ENCODE results near the gene SMPD2. TPM values are rescaled to one million over a fixed set of nuclear protein-coding genes. Genes with fewer than 3 reads are reported as not detected.

Gene SMPD2
- total and polyA plus RNA-seq, 2 donors (not counting 1 experiment from before 2014, with no cell fraction given): 35.7 to 43.9 TPM

DNA sequence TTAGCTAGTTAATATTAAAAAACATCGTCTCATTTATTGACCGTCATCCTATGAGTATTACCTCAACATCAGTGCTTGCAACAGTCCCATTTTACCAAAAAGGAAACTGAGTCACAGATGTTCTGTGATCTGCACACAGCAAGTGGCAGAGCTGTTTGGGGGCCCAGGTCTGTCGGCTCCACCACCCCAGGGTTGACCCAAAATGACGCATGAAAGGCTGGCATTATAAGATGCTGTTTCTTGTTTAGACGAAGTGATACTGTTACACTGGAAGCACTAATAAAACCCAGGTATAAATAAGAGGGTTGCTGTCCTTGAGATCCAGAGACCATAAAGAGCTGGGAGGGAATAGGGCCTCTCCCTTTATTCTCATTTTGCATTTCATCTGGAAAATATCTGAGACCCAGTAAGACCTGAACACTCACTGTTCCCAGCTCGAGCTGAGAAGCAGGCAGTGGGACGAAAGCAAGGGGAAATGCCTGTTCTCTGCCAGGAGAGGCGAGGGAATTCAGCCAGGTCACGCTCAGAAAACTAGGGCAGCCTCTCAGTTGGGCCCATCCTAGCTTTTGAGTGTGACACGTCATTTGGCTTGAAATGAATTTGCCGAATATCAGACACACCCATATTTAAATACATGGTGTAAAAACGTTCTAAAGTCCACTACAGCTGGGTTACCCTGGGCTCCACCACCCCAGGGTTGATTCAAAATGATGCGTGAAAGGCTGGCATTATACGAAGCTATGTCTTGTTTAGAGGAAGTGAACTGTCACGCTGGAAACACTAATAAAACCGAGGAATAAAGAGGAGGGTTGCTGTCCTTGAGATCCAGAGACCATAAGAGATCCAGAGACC lies 16.4 kb downstream of the SMPD2 start:
- Histone ChIP-seq H3K27me3 (replicated peaks in 1 of 4; ENCODE audit: control extremely low read depth in 1 of 4, control insufficient read depth in 3 of 4, insufficient read depth in 4 of 4, low read length in 3 of 4) (no peaks in the 10 kb centered on the region), H3K4me3 (ENCODE audit: control extremely low read depth in 1 of 5, extremely low read depth in 1 of 5, insufficient read depth in 1 of 5, low read depth in 2 of 5, low read length in 4 of 5) (peak overlapping the region; percentile 42 to 99 (median 93)), H3K36me3 (replicated peaks in 1 of 2; ENCODE audit: control extremely low read depth in 1 of 2, control insufficient read depth in 1 of 2, extremely low read depth in 1 of 2, insufficient read depth in 2 of 2, low read length in 1 of 2) (peaks cover 0 to 19% of the 10 kb centered on the region in 2 experiments), H4K20me1 (ENCODE audit: control insufficient read depth, insufficient read depth, low read length, poor library complexity, severe bottlenecking) (no peaks in the 10 kb centered on the region), H3K79me2 (ENCODE audit: control insufficient read depth, insufficient read depth, low read length) (peaks cover 35% of the 10 kb centered on the region), H3K27ac (ENCODE audit: low read length in 2 of 2) (peak overlapping the region; percentile 75 to 98), H3K9ac (ENCODE audit: low read length) (peak overlapping the region; percentile 69), H3K4me2 (replicated peaks; ENCODE audit: low read depth, low read length, poor library complexity, severe bottlenecking) (peak overlapping the region; percentile 95), H2AFZ (ENCODE audit: insufficient read depth, low read depth, low read length, poor library complexity, severe bottlenecking) (no peak overlapping the region), H3K9me3 (ENCODE audit: control extremely low read depth in 1 of 3, control insufficient read depth in 2 of 3, insufficient read depth in 1 of 3, low read length in 2 of 3) (peaks cover 0 to 2% (median 0%) of the 10 kb centered on the region in 3 donors), H3K4me1 (ENCODE audit: control insufficient read depth in 2 of 2, insufficient read depth in 2 of 2, low read length in 2 of 2) (peaks cover 70% of the 10 kb centered on the region in 2 donors)
- CTCF ChIA-PET: interaction anchor here (0.7 to 6.4 kb wide), 8 partner anchors 12 to 1417 kb away, joined by 3 to 55 read pairs (median 4); partner anchors contain the start of genes AMD1, CD164, PPIL6 and SMPD2
- Mint-ChIP-seq H3K9me3 (ENCODE audit: insufficient read depth) (no peaks in the 10 kb centered on the region), H3K27ac (peak overlapping the region; percentile 84), H3K4me1 (peaks cover 80% of the 10 kb centered on the region), H3K4me3 (peak overlapping the region; percentile 95), H3K27me3 (no peaks in the 10 kb centered on the region)
- WGBS (ENCODE audit: insufficient coverage): 46% methylated on average over 8 of the region's 16 CpGs
- intact Hi-C loops (cut with micrococcal nuclease): loop anchor here (5.0 to 10.0 kb wide), 3 partner anchors 748 to 1418 kb away; partner anchors contain the start of genes AMD1 and CDK19
- no peak for ATAC-seq (ENCODE audit: low read depth)
- DNase-seq: peak; percentile 53
- POLR2A ChIA-PET: interaction anchor here (1.1 to 5.5 kb wide), 8 partner anchors 8 to 235 kb away, joined by 3 to 34 read pairs (median 6); partner anchors contain the start of genes AK9, CD164, FIG4 and ZBTB24
- TF ChIP-seq, protein P1, sequence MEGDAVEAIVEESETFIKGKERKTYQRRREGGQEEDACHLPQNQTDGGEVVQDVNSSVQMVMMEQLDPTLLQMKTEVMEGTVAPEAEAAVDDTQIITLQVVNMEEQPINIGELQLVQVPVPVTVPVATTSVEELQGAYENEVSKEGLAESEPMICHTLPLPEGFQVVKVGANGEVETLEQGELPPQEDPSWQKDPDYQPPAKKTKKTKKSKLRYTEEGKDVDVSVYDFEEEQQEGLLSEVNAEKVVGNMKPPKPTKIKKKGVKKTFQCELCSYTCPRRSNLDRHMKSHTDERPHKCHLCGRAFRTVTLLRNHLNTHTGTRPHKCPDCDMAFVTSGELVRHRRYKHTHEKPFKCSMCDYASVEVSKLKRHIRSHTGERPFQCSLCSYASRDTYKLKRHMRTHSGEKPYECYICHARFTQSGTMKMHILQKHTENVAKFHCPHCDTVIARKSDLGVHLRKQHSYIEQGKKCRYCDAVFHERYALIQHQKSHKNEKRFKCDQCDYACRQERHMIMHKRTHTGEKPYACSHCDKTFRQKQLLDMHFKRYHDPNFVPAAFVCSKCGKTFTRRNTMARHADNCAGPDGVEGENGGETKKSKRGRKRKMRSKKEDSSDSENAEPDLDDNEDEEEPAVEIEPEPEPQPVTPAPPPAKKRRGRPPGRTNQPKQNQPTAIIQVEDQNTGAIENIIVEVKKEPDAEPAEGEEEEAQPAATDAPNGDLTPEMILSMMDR (IDR thresholded peaks at IDR 0.05): no peak

DNA sequence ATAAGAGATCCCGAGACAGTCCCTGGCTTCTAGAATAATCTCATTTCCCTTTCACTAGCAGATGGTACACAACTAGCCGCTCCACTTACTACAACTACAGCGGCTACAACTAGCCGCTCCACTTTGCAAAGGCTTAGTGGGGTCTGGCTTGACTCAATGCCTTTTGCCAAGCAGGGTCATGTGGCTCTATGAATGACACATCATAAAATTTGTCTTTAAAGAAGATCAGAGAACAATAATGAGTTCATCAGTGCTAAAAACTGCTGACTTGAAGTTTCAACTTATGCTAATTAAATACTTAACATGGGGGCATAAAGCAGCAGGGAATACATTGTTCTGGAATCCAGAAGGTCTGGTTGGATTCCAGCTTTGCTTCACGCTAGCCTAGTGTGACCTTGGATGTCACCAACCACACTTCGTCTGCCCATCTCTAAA lies 17.1 kb downstream of the SMPD2 start:
- Mint-ChIP-seq H3K4me3 (peak overlapping the region; percentile 95), H3K27me3 (no peaks in the 10 kb centered on the region), H3K4me1 (peaks cover 78% of the 10 kb centered on the region), H3K27ac (peak overlapping the region; percentile 84), H3K9me3 (ENCODE audit: insufficient read depth) (no peaks in the 10 kb centered on the region)
- Histone ChIP-seq H3K4me2 (replicated peaks; ENCODE audit: low read depth, low read length, poor library complexity, severe bottlenecking) (peak overlapping the region; percentile 95), H4K20me1 (ENCODE audit: control insufficient read depth, insufficient read depth, low read length, poor library complexity, severe bottlenecking) (no peaks in the 10 kb centered on the region), H3K27me3 (replicated peaks in 1 of 4; ENCODE audit: control extremely low read depth in 1 of 4, control insufficient read depth in 3 of 4, insufficient read depth in 4 of 4, low read length in 3 of 4) (no peaks in the 10 kb centered on the region), H3K4me1 (ENCODE audit: control insufficient read depth in 2 of 2, insufficient read depth in 2 of 2, low read length in 2 of 2) (peaks cover 63 to 64% of the 10 kb centered on the region in 2 donors), H3K27ac (ENCODE audit: low read length in 2 of 2) (peak overlapping the region; percentile 76 to 98), H3K4me3 (ENCODE audit: control extremely low read depth in 1 of 5, extremely low read depth in 1 of 5, insufficient read depth in 1 of 5, low read depth in 2 of 5, low read length in 4 of 5) (peak overlapping the region in 1 of 5 experiments; percentile 94), H2AFZ (ENCODE audit: insufficient read depth, low read depth, low read length, poor library complexity, severe bottlenecking) (no peak overlapping the region), H3K36me3 (replicated peaks in 1 of 2; ENCODE audit: control extremely low read depth in 1 of 2, control insufficient read depth in 1 of 2, extremely low read depth in 1 of 2, insufficient read depth in 2 of 2, low read length in 1 of 2) (peaks cover 0 to 19% of the 10 kb centered on the region in 2 experiments), H3K9ac (ENCODE audit: low read length) (no peak overlapping the region), H3K79me2 (ENCODE audit: control insufficient read depth, insufficient read depth, low read length) (peaks cover 29% of the 10 kb centered on the region), H3K9me3 (ENCODE audit: control extremely low read depth in 1 of 3, control insufficient read depth in 2 of 3, insufficient read depth in 1 of 3, low read length in 2 of 3) (peaks cover 0 to 2% (median 0%) of the 10 kb centered on the region in 3 donors)
- ChIA-PET POLR2A (interaction anchor here (2.0 kb wide), 1 partner anchor 22 kb away, joined by 4 read pairs; no protein-coding TSS in a partner anchor), CTCF (interaction anchor here (1.3 to 6.4 kb wide), 5 partner anchors 11 to 269 kb away, joined by 3 to 55 read pairs (median 28); partner anchors contain the start of genes CD164, PPIL6, SMPD2 and ZBTB24)
- ATAC-seq (ENCODE audit: low read depth) (no peak), DNase-seq (no peak)
- 87% methylated on average over 6 of the region's 6 CpGs for whole genome bisulfite sequencing (ENCODE audit: insufficient coverage)
- intact Hi-C loops (cut with micrococcal nuclease): loop anchor here (5.0 to 10.0 kb wide), 3 partner anchors 747 to 1417 kb away; partner anchors contain the start of genes AMD1 and CDK19
- TF ChIP-seq EZH2 (IDR thresholded peaks at IDR 0.05; ENCODE audit: borderline replicate concordance, insufficient read depth, low read depth, low read length, poor library complexity, severe bottlenecking): no peak
- TF ChIP-seq, protein P1 (IDR thresholded peaks at IDR 0.05): no peak
